GM12878 (cell line): ENCODE data around the gene KRTAP5-2.

Experiments used
- CBFB ChIP-seq: IDR thresholded peaks from 2 replicates; pipeline ENCODE4 v1.6.1; 2016; ENCODE audit warnings: antibody characterized with exemption, low read depth
- IRF5 ChIP-seq: fragments of 450-650 bp; IDR thresholded peaks from 2 replicates; pipeline ENCODE4 v1.6.1; 2017; ENCODE audit warnings: borderline replicate concordance
- MYC ChIP-seq: IDR thresholded peaks from 2 replicates; pipeline ENCODE4 v1.6.1; 2011; ENCODE audit warnings: mild to moderate bottlenecking, low read length, moderate library complexity, inconsistent platforms; ENCODE audit not compliant: insufficient read depth, insufficient replicate concordance, insufficient read length, severe bottlenecking
- POLR2A ChIP-seq: IDR thresholded peaks from 2 replicates; pipeline ENCODE4 v1.6.1; 2011; ENCODE audit warnings: low read depth, mild to moderate bottlenecking, low read length
- USF2 ChIP-seq: IDR thresholded peaks from 2 replicates; pipeline ENCODE4 v1.6.1; 2011; ENCODE audit warnings: low read depth, low read length, improper control_type of control experiment, borderline replicate concordance

GRCh38 chr11:1556278-1556902 is 41.7 kb downstream of the KRTAP5-2 start:
- no peak for TF ChIP-seq USF2
- no peak for TF ChIP-seq POLR2A
- TF ChIP-seq CBFB: no peak
- TF ChIP-seq MYC: no peak
- no peak for TF ChIP-seq IRF5
